Mucosa of stomach (tissue), 1 donor: ENCODE measurements around the gene TBC1D20.

Experiments used
- H3K27me3 ChIP-seq: one replicate; pipeline ENCODE4 v1.7.0; 2013; ENCODE audit warnings: mild to moderate bottlenecking, low read length; ENCODE audit not compliant: control insufficient read depth, insufficient read depth
- H3K36me3 ChIP-seq: one replicate; pipeline ENCODE4 v1.7.0; 2013; ENCODE audit warnings: low read length; ENCODE audit not compliant: control insufficient read depth, insufficient read depth
- H3K4me1 ChIP-seq: one replicate; pipeline ENCODE4 v1.7.0; 2013; ENCODE audit warnings: mild to moderate bottlenecking, low read length; ENCODE audit not compliant: control insufficient read depth, insufficient read depth
- H3K4me3 ChIP-seq: one replicate; pipeline ENCODE4 v1.7.0; 2013; ENCODE audit warnings: low read length
- H3K9ac ChIP-seq: one replicate; pipeline ENCODE4 v1.7.0; 2013; ENCODE audit warnings: mild to moderate bottlenecking, low read length, moderate library complexity
- H3K9me3 ChIP-seq: one replicate; pipeline ENCODE4 v1.7.0; 2013; ENCODE audit warnings: mild to moderate bottlenecking, low read length, moderate library complexity; ENCODE audit not compliant: control insufficient read depth
- donor health status: Pancreatic carcinoma.

The TBC1D20 gene

DNA sequence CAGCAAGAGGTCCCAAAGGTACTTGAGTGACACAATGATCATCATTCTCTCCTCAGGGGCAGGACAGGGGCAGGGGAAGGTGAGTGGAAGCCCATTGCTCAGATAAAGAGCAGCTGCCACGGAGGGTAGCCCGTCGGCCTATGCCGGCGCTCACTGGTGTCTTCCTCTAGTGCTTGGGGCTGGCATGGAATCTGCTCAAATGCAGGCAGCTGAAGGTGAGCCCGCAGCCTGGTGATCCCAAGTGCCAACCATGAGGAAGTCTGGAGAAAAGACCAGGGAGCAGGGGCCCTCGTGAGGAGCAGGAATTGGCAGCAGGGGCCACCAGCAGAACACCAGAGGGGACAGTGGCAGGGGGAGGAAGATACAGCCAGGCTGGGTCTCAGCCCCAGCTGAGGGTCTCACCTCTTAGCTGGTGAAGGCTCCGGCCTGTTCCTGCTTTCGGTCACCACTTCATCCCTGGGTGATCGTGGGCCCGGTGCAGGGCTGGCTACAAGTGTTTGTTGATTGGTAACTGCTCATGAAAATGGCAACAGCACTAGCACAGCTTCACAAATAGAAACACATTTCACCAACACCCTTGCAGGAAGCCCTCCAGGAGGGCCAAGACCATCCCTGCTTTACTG lies 29.5 kb downstream of the TBC1D20 start:
- Histone ChIP-seq H3K9me3 (no peaks in the 10 kb centered on the region), H3K4me1 (no peaks in the 10 kb centered on the region), H3K9ac (no peak overlapping the region), H3K4me3 (no peak overlapping the region), H3K27me3 (no peaks in the 10 kb centered on the region), H3K36me3 (peaks cover 10% of the 10 kb centered on the region)

DNA sequence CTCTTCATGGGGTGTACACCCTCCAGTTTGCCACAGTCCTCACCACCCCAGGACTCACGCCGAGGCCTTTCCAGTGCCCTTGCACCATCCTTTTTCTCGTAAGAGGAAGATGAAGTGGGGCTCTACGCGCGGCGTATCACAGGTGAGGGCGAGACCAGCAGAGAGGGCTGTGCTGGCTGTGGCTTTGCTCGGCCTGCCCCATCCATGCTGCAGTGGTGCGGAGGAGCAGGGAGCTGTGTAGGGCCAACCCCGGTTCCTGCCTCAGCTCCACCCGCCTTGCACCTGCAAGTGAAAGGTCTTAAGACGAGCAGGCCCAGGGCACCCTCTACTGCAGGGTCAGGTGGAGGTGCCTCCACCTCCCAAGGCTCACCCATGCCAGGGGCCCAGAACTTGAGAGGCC lies 30.1 kb downstream of the TBC1D20 start:
- Histone ChIP-seq H3K9me3 (no peaks in the 10 kb centered on the region), H3K4me3 (no peak overlapping the region), H3K27me3 (no peaks in the 10 kb centered on the region), H3K9ac (no peak overlapping the region), H3K36me3 (peaks cover 15% of the 10 kb centered on the region), H3K4me1 (no peaks in the 10 kb centered on the region)

DNA sequence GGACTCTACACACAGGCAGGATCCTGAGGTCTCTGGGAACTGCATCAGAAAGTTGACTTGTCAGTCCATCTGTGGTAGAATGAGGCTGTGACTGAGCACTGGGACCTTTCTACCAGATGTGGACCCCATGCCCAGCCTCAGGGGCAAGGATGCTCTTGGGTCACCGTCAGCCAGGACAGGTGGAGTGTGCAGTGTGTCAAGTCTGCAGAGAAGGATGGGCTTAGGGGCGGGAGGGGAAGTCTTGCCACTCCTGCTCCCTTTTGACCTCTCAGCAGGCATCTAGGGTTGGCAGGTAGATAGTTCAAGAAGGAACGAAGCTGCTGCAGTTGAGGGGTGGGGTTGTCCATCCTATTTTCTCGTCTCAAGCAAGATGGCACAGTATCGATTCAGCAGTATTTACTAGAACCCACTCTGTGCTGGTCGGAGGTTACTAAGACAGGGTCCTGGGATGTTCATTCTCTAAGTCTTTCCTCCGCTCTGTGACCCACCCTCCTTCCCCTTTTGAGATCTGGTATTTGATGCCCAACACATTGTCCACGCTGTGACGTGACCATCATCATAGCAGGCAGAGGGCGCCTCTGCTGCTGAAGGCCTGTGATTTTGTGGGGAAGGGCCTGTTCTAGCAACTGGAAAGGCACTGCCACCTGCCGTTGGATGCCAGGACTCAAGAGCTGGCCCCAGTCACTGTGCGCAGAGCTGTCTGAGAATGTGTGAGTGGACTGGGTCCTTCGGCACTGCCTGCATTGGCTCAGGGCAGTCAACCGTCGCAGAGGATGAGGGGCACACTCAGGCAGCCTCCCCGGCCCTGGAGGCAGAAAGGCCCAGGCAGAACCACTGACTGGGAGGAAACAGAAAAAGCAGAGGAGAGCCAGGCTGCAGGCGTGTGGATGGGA lies 31.1 kb downstream of the TBC1D20 start:
- peaks cover 19% of the 10 kb centered on the region for H3K36me3 ChIP-seq
- H3K4me1 ChIP-seq, result no peaks in the 10 kb centered on the region
- no peaks in the 10 kb centered on the region for H3K27me3 ChIP-seq
- no peak overlapping the region for H3K4me3 ChIP-seq
- no peak overlapping the region for H3K9ac ChIP-seq
- no peaks in the 10 kb centered on the region for H3K9me3 ChIP-seq

DNA sequence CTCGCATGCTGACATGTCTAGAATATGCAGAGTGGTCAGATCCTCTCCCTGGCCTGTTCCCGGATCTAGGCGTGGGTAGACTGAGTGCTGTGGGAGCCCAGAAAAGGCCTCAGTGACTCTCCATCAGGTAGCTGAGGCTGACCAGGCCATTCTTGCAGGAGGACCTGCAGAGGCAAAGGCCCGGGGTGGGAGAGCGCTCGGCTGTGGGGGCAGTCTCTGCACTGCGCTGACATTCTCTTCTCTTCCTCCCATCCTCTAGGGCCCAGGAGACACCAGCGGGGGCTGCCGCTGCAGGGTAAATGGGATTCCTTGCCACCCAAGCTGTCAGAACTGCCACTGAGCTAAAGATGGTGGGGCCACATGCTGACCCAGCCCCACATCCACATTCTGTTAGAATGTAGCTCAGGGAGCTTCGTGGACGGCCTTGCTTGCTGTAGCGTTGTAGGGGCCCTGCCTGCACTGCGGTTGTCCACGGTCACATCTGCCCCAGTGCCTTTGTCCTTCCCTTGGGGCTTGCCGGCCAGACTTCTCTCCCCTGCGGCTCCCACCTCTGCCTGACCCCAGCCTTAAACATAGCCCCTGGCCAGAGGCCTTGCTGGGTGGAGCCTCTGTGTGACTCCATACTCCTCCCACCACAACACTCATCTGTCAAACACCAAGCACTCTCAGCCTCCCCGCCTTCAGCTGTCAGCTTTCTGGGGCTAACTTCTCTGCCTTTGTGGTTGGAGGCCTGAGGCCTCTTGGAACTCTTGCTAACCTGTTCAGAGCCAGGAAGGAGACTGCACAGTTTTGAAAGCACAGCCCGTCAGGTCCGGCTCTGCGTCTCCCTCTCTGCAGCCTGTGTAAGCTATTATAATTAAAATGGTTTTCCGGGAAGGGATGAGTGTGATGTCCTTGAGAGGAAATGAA lies 32.0 kb downstream of the TBC1D20 start:
- no peaks in the 10 kb centered on the region for H3K9me3 ChIP-seq
- H3K4me1 ChIP-seq, result no peaks in the 10 kb centered on the region
- H3K4me3 ChIP-seq, result no peak overlapping the region
- no peaks in the 10 kb centered on the region for H3K27me3 ChIP-seq
- H3K36me3 ChIP-seq, result peaks cover 19% of the 10 kb centered on the region
- no peak overlapping the region for H3K9ac ChIP-seq

DNA sequence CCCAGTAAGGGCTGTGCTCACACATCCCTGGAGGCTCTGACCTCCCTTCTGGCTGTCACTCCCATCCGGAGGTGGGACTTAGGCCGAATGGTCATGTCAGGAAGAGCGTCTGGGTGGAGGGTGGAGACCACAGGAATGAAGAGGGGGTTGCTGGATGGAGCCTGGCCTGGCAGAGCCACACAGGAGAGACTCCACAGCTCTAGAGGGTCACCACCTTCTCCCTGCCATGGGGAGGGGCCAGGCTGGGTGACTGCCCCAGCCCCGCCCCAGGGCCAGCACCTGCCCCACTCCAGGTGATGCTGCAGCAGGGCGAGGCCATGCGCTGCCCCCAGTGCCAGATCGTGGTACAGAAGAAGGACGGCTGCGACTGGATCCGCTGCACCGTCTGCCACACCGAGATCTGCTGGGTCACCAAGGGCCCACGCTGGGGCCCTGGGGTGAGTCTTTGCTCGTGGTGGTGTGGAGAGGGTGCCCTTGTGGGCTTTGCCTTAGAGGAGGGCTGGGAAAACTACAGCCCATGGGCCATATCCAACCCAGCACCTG lies 33.6 kb downstream of the TBC1D20 start:
- Histone ChIP-seq H3K4me3 (no peak overlapping the region), H3K9me3 (no peaks in the 10 kb centered on the region), H3K4me1 (no peaks in the 10 kb centered on the region), H3K36me3 (peaks cover 19% of the 10 kb centered on the region), H3K27me3 (no peaks in the 10 kb centered on the region), H3K9ac (no peak overlapping the region)

DNA sequence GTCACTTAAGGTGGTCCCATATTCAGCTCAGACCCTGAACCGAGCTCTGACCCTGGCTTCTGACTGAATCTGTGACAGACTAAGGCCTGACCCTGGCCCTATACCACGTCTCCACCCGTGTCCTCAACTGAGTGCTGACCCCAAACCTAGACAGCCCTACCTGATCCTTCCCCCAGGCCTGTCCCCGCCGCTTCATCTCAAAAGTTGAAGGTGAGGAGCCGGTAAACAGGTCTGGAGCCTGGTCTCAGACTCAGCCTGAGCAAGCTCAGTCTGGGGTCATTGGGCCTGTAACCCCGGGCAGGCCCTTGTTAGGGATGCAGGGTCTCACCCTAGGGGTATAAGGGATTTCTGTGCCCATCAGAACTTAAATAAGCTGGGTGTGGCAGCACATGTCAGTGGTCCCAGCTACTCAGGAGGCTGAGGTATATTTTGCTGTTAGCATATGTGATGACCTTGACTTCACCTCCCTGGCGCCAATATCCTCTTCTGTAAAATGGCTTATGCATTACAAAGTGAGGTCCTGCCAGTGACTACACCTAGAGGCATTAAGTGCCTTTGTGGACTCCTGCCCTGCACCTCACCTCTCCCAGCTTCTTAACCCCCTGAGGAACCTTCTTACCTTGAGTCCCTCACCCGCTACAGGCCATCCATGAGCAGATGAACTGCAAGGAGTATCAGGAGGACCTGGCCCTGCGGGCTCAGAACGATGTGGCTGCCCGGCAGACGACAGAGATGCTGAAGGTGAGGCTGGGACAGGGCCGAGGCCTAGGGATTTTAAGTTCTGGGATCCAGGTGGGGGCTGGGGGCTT lies 34.3 kb downstream of the TBC1D20 start:
- Histone ChIP-seq H3K4me3 (no peak overlapping the region), H3K4me1 (no peaks in the 10 kb centered on the region), H3K9me3 (no peaks in the 10 kb centered on the region), H3K9ac (no peak overlapping the region), H3K27me3 (no peaks in the 10 kb centered on the region), H3K36me3 (peaks cover 19% of the 10 kb centered on the region)

DNA sequence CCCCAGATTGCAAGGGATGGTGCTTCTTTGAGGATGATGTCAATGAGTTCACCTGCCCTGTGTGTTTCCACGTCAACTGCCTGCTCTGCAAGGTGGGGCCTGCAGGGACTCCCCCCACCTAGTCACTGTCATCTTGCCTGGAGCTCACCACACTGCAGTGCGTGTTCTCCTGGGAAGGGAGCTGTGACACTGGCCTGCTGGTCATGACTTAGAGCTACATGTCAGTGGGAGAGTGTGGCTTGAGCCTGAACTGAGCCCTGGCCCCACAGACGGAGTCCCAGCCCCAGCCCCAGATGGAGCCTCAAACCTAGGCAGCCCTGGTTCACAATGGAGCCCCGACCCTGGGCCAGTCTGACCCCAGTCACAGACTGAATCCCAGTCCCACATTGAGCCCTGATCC lies 34.9 kb downstream of the TBC1D20 start:
- no peaks in the 10 kb centered on the region for H3K4me1 ChIP-seq
- no peak overlapping the region for H3K9ac ChIP-seq
- no peaks in the 10 kb centered on the region for H3K27me3 ChIP-seq
- H3K4me3 ChIP-seq, result no peak overlapping the region
- H3K36me3 ChIP-seq, result peaks cover 22% of the 10 kb centered on the region
- H3K9me3 ChIP-seq, result no peaks in the 10 kb centered on the region

DNA sequence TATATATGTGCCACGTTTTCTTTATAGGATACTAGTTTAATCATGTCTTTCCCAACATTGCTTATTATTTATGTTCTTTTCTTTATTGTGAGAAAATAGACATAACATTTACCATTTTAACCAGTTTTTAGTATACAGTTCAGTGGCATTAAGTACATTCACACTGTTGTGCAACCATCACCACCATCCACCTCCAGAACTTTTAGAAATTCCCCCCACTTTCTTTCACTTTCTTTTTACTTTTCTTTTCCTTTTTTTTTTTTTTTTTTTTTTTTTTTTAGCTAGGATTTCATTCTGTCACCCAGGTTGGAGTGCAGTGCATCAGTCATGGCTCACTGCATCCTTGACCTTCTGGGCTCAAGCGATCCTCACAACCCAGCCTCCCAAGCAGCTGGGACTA lies 35.8 kb downstream of the TBC1D20 start:
- no peak overlapping the region for H3K9ac ChIP-seq
- H3K9me3 ChIP-seq, result no peaks in the 10 kb centered on the region
- H3K36me3 ChIP-seq, result peaks cover 30% of the 10 kb centered on the region
- H3K4me1 ChIP-seq, result no peaks in the 10 kb centered on the region
- no peak overlapping the region for H3K4me3 ChIP-seq
- H3K27me3 ChIP-seq, result no peaks in the 10 kb centered on the region

DNA sequence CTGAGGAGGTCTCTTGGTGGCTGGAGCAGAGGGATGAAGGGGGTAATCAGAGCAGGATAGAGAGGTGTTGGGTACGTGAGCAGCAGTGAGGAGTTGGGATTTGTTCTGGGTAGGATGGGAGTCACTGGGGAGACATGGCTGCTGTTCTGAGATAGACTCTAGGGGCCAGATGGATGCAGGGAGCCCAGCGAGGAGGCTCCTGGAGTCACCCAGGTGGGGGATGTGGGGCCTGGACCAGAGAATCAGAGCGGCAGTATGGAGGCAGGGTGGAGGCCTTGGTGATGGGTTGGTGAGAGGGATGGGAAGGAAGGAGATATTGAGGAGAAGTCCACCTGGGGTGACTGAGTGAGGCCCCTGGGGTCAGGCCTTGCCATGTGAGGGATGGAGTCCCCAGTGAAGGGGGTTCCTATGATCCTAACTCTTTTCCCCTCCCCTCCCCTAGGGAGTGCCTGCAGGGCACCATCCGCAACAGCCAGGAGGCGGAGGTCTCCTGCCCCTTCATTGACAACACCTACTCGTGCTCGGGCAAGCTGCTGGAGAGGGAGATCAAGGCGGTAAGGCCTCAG lies 40.6 kb downstream of the TBC1D20 start:
- Histone ChIP-seq H3K4me1 (no peaks in the 10 kb centered on the region), H3K9me3 (no peaks in the 10 kb centered on the region), H3K36me3 (peaks cover 13% of the 10 kb centered on the region), H3K4me3 (no peak overlapping the region), H3K9ac (no peak overlapping the region), H3K27me3 (no peaks in the 10 kb centered on the region)

DNA sequence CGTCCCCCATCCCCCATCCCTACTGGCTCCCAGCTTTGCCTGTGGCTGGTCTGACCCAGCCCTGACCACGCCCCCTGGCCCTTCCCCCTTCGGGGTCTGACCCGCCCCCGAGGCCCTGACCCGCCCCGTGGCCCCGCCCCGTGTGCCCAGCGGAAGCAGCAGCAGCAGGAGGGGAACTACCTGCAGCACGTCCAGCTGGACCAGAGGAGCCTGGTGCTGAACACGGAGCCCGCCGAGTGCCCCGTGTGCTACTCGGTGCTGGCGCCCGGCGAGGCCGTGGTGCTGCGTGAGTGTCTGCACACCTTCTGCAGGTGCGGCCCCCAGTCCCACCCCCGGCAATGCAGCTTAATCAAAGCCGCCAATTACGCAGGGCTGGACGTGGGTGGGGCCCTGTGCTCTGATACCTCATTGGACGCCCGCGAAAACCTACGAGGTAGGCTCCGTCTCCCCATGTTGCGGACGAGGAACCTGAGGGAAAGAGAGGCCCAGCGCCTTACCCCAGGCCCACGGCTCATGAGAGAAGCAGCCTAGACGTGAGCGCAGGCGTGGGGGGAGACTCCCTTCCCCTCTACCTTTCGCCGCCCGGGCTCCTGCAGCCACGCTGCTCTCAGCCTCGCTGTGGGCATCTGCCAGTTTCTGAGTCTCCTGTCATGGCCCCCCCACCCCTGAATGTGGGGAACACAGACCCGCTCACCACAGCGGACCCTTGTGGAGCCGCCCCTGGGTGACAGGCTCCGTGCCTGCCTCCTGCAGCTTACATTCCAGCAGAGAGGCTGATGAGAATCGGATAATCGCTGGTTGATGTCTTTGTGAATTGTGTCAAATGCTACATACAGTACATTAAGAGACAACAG lies 41.4 kb downstream of the TBC1D20 start:
- Histone ChIP-seq H3K36me3 (peaks cover 13% of the 10 kb centered on the region), H3K27me3 (no peaks in the 10 kb centered on the region), H3K4me1 (no peaks in the 10 kb centered on the region), H3K4me3 (no peak overlapping the region), H3K9me3 (no peaks in the 10 kb centered on the region), H3K9ac (no peak overlapping the region)
